Measurements from ENCODE around the gene FMC1. TPM values are rescaled to one million over a fixed set of nuclear protein-coding genes. Genes with fewer than 3 reads are reported as not detected.
A peak's percentile ranks its signal among the peaks of the same experiment; 100 is the strongest.

The FMC1 gene, protein sequence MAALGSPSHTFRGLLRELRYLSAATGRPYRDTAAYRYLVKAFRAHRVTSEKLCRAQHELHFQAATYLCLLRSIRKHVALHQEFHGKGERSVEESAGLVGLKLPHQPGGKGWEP
- 10 to 100 TPM; 24.9 to 61.3 (median 42.2) TPM for total RNA-seq
- 10 to 100 TPM; 41.9 to 96.3 TPM for polyA plus RNA-seq
- long read RNA-seq, donor 1, transcript FMC1-201 (2 exons, 1,210 nt) = major isoform, 41 of 44 reads
- long read RNA-seq, donor 1, partial matches to known transcripts = 0 of 44 reads
- long read RNA-seq, donor 1, other reads (novel, unspliced or antisense) = 0 of 44 reads
- long read RNA-seq, donor 2, transcript FMC1-201 (2 exons, 1,210 nt) = major isoform, 62 of 64 reads
- long read RNA-seq, donor 2, partial matches to known transcripts = 0 of 64 reads
- long read RNA-seq, donor 2, other reads (novel, unspliced or antisense) = 0 of 64 reads
- long read RNA-seq, donor 3, partial matches to known transcripts = 0 of 3 reads
- long read RNA-seq, donor 3, other reads (novel, unspliced or antisense) = 0 of 3 reads

GRCh38 chr7:139341058-139341775 is at the start of gene FMC1:
TSS of gene FMC1 (plus strand) at chr7:139341337. CDS start at chr7:139341385, 48 bp downstream.
- intact Hi-C loops (cut with DNase I) = loop anchor here in 5 of 10 donors (1.0 to 2.0 kb wide), 2 partner anchors 18 kb away; partner anchors contain the start of gene LUC7L2 (in 5 of the 5)
- H3K27me3 ChIP-seq = no peaks in the 10 kb centered on the region
- peak within 1 kb of the TSS; percentile 98 to 100 (median 99) for H3K27ac ChIP-seq
- TF ChIP-seq, protein P1, sequence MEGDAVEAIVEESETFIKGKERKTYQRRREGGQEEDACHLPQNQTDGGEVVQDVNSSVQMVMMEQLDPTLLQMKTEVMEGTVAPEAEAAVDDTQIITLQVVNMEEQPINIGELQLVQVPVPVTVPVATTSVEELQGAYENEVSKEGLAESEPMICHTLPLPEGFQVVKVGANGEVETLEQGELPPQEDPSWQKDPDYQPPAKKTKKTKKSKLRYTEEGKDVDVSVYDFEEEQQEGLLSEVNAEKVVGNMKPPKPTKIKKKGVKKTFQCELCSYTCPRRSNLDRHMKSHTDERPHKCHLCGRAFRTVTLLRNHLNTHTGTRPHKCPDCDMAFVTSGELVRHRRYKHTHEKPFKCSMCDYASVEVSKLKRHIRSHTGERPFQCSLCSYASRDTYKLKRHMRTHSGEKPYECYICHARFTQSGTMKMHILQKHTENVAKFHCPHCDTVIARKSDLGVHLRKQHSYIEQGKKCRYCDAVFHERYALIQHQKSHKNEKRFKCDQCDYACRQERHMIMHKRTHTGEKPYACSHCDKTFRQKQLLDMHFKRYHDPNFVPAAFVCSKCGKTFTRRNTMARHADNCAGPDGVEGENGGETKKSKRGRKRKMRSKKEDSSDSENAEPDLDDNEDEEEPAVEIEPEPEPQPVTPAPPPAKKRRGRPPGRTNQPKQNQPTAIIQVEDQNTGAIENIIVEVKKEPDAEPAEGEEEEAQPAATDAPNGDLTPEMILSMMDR (IDR thresholded peaks at IDR 0.05) = peak; percentile 13 to 65 (median 51)
- peak; percentile 81 to 92 (median 88) for ATAC-seq
- peaks cover 0 to 8% (median 0%) of the 10 kb centered on the region in 11 donors for H3K9me3 ChIP-seq
- WGBS, 2 donors = 0% methylated on average over 54 of the region's 54 CpGs
- peak; percentile 89 to 95 for DNase-seq
- H3K4me1 ChIP-seq = peaks cover 0 to 21% (median 13%) of the 10 kb centered on the region in 9 donors
- peaks cover 0 to 17% (median 8%) of the 10 kb centered on the region in 9 donors for H3K36me3 ChIP-seq
- H3K4me3 ChIP-seq = peak within 1 kb of the TSS; percentile 59 to 93 (median 82)

GRCh38 chr7:139292821-139293220 is 48.3 kb upstream of the FMC1 start:
- intact Hi-C loops (cut with DNase I) = no loop called here
- Histone ChIP-seq H3K27ac (no peak overlapping the region), H3K4me1 (no peaks in the 10 kb centered on the region), H3K9me3 (no peaks in the 10 kb centered on the region), H3K27me3 (no peaks in the 10 kb centered on the region), H3K36me3 (peaks cover 0 to 71% (median 22%) of the 10 kb centered on the region in 9 donors), H3K4me3 (no peak overlapping the region)
- no peak for DNase-seq
- 90% methylated on average over 7 of the region's 7 CpGs for WGBS, 2 donors
- TF ChIP-seq, protein P1 (IDR thresholded peaks at IDR 0.05) = no peak
- ATAC-seq = no peak

GRCh38 chr7:139293534-139293933 is 47.6 kb upstream of the FMC1 start:
- ATAC-seq (no peak), DNase-seq (no peak)
- Histone ChIP-seq H3K9me3 (no peaks in the 10 kb centered on the region), H3K36me3 (peaks cover 0 to 71% (median 30%) of the 10 kb centered on the region in 9 donors), H3K27me3 (no peaks in the 10 kb centered on the region), H3K27ac (no peak overlapping the region), H3K4me1 (no peaks in the 10 kb centered on the region), H3K4me3 (no peak overlapping the region)
- TF ChIP-seq, protein P1 (IDR thresholded peaks at IDR 0.05) = no peak
- intact Hi-C loops (cut with DNase I) = no loop called here
- 95 to 98% methylated on average over 2 of the region's 2 CpGs for WGBS, 2 donors

DNA sequence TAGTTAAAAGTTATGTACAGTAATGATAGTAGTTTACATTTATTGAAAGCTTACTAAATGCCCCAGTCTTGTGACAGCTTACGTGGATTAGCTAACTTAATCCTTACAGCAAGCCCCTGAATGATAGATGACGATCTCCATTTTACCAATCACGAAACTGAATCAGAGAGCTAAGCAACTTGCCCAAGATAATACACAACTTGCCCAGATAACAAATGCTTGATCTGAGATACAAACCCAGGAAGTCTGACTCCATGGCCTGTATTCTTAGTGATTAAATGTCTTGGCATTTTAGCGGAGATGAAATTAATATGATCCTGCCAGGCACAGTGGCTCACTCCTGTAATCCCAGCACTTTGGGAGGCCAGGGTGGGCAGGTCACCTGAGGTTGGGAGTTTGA is 46.9 kb upstream of the FMC1 start:
- Histone ChIP-seq H3K27me3 (no peaks in the 10 kb centered on the region), H3K4me3 (no peak overlapping the region), H3K36me3 (peaks cover 0 to 72% (median 31%) of the 10 kb centered on the region in 9 donors), H3K27ac (no peak overlapping the region), H3K9me3 (no peaks in the 10 kb centered on the region), H3K4me1 (no peaks in the 10 kb centered on the region)
- intact Hi-C loops (cut with DNase I) = no loop called here
- 96 to 97% methylated on average over 4 of the region's 4 CpGs for WGBS, 2 donors
- ATAC-seq (no peak), DNase-seq (no peak)
- TF ChIP-seq, protein P1 (IDR thresholded peaks at IDR 0.05) = no peak

Measured in heart right ventricle (tissue), 16 donors.